Hematopoietic multipotent progenitor cell treated with erythropoietin and hydrocortisone succinate and interleukin-3 and kit ligand, for 6 days (in vitro differentiated cells): ENCODE measurements around the gene CCDC33.

Source experiments
- DNase-seq: peaks from one replicate; pipeline ENCODE4 v3.0.0-alpha.2; 2015

Gene CCDC33

DNA sequence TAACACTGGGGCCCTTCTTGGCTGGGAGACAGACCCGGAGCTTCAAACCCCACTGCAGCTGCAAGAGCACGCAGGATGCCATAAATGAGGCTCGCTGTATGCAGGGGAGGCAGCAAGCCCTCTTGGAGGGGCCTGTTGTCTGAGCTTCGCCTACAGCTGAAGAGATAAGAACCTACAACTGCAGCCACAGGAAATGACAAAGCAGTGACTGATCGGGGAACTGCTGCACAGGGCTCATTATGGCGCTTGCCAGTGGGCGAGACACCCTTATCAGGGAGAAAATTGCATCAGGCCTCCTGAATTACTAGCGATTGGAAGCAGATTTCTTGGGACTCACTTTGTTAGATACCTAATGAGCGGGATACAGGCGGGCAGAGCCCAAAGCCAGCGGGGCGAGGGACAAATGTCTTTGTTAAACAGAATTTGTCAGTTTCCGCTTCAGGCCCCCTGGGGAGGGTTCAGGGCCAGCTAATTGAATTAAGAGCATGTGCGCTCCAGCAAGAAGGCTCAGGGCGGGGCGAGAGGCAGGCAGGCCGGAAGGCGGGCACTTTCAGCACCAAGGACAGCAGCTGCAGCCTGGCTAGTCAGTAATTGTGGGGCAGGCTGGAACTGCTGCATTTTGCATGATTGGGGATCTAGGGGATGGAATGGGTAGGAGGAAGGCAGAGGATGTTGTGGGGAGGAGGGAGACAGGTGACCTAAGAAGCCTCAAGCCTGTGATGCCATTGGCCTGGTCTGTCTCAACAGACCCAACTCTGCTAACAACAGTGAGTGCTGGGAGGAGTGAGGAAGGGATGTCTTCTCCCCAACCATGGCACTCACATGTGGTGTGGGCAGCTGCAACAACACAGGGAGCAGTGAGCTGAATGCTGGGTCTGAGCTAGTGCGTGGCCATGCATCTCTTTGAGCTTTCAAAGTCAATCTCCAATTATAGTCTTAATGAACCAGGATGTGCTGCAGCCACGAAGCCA, 55.3 kb downstream of the CCDC33 start:
- DNase-seq, result peak; percentile 96

DNA sequence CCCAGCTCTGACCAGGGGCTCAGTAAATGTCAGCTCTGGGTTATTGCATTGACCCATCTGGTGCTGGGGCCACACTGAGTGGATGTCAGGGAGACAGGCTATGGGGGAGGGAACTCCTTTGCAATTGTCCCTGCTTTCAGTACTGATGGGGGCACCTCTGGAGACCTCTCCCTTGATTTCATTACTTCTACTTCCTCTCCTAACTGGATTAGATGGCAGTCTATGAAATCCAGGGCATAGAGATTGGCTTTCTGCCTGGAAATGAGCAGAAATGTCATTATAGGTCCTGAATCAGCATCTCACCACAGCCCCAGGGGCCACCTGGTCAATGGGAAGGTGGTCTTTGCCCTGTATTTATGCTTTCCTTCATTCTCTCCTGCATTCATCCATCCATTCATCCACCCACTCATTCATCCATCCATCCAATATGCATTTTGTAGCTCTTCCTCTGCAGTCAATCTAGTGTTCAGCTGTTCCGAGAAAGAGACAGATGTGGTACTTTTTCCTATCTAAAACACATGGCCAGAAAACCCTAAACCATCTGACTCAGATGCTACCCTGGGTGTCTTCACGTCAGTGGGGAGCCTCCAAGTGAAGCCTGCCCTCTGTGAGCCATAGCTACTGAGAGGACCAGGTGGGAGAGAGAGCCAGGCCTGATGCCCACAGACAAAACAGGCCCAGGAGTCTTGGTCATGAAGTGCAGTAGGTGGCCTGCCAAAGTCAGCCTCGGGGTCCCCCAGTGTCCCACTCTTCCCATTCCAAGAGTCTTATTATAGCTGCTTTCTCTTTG, 57.1 kb downstream of the CCDC33 start:
- no peak for DNase-seq

DNA sequence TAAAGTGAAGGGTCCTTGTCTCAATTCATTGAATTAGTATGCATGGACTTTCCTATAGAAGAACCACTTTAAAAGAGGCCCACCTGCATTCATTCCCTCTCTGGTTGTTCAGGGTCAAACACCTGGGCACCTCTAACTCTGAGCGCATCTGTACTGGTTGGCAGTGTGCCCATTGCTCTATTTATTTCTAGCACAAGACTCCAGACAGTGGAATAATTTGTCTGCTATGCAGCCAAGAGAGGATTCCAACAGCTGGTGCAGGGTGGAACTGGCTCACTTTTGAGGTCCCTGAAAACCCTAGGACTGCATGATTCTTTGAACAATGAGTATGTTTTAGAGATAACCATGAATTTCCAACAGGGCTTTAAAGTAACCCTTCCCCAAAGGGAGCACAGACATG, 57.9 kb downstream of the CCDC33 start:
- no peak for DNase-seq

DNA sequence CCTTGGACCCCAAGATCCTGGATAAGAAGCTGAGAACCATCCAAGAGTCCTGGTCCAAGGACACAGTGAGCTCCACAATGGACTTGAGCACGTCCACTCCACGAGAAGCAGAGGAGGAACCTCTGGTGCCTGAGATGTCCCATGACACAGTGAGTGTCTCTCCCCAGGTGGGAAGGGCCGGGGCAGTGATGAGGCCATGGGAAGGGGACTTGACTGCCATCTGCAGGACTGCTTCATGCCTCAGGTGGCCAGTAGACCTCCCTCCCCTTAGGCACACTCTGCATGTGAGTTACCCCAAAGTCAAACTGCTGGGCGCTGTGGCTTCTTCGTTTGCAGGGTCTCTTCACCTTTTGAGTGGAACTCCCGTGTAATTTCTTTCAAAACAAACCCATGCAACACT, 59.7 kb downstream of the CCDC33 start:
- no peak for DNase-seq

DNA sequence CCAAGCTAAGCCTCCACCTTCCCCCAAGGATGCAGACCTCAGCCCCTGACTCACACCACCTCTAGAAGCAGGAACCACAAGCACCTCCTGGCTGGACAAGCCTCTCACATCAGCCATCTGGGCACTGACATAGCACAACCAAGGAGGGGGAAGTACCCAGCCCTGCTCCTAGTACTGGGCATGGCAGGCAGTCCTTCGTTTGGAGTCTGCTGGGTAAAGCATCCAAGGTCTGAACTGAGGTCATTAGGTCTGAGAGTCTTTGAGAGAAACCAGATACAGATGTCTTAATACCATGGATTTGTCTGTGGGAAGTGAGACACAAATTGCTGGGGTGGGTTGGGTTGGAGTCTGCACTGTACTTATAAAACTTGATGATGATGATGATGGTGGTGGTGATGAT, 61.8 kb downstream of the CCDC33 start:
- DNase-seq, result no peak

DNA sequence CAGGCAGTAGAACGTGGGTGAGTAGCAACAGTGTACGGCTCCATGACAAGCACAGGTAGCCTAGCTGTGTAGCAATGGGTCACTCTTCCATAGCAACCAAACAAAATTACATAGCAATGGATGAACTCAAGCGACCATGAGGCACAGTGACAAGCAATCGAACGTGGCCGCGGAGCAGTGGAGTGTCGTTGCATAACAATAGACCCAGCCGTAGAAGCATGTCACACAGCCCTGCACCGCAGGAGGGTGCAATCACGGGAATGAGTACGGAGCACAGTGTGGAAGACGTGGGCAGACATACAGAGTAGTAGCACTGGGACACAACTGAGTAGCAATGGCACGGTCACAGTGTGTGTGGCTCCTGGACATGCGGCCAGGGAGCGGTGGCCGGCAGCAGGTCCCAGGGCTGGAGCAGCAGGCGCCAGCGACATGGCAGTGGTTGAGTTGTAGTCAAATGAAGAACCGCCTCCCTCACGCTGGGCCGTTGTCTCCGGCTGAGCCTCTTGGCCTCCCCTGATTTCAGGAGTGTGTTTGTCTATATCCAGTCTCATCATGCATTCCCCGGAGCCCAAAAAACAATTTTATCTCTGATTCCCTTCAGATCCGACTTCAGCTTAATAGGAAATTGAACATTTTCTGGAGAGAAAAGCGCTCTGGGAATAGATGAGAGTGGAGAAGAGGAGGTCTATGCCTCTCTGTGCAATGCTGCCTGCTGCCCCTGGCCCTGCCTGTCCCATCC, 64.1 kb downstream of the CCDC33 start:
- DNase-seq, result no peak

DNA sequence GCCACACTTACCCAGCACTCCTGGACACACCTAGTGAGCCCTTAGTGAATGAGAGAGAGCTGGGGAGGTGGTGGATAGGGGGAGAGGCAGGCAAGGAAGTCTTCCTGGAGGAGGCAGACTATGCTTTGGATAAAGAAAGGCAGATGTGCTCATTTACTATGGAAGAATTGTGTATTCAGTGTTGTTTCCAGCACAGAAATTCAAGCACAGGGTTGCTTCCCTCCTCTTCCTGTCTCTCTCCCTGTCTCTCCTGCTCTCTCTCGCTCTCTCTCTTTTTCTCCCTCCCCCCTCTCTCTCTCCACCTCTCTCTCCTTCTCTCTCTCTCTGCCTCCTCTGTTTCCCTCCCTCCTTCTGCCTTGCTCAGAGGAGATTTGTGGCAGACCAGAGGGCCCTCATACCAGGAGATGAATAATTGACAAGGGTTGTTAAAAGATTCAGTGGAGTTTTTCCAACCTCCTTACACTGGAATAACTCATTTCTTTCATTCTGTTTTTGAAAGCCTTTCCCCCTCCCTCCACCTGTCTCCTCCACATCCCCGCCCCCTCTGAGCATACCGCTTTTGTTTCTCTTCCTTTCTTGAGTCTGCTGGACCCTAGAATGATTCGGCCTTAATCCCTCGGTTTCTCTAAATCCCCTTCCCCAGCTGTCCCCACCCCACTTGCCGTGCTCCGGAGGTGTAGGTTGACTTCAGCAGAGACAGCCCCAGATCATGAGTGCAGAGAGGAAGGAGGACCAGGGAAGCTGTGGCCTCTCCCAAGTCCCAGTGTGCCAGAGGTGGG, 65.6 kb downstream of the CCDC33 start:
- no peak for DNase-seq

DNA sequence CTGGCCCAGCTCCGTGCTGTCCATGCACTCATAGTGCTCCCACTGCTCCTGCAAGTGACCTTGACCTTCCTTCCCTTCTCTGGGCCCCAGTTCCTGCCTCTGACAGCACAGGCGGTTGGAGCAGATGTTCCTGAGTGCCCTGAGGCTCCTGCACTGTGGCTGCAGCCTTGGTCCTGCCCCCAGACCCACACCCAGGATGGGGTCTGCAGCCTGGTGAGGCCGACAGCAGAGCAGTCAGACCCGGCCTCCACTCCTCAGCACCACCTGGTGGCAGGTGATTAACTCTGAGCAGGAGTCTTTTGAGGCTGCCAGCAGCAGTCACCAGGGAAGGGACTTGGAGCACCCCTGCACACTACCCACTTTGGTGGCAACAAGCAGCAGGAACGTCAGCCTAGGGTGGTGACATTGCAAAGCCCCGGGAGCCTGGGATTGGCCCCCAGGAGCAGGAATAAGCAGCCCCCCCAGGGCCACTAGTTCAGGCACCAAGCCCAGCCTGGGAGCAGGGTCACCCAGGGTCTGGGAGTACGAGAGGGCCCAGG, 66.8 kb downstream of the CCDC33 start:
- DNase-seq, result peak; percentile 53

DNA sequence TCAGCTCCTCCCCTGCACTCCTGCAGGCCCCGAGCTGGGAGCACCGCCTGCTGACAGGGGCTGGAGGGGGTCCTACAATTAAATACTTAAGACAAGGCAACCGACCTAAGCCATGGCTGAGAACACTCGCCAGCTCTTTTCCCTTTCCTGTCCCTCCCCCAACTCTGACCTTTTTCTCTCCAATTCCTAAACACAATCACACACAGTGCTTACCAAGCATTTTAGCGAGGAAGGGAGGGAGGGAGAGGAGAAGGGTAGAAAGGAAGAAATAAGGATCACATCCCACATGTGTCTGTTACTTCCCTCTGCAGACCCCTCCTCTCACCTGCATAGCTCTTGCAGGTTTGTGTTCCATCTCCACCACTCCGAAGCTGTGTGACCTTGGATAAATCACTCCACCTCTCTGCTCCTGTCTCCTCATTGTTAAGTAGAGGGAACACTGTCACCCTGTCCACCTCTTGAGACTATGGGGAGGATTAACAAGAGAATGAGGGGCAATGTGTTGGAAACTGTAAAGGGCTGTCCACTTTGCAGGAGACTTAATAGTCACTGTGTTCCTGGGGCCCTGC, 67.7 kb downstream of the CCDC33 start:
- DNase-seq, result no peak

DNA sequence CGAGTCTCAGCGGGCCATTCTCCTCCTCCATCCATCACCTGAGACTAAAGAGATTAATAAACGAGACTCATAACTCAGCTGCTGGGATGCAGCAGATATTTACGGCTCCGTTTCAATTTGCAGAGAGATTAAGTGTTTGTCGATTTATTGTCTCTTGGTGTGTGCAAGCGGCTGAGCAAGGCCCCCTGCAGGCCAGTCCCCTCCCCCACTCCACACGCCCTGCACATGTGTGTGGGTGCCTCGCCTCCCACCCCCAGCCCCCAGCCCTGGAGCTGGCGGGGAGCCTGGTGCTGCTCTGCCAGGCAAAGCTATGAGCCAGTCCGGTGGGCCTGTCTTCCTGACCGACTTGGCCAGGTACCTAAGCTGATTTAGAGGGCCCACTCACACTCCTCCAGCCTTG, 68.3 kb downstream of the CCDC33 start:
- no peak for DNase-seq

DNA sequence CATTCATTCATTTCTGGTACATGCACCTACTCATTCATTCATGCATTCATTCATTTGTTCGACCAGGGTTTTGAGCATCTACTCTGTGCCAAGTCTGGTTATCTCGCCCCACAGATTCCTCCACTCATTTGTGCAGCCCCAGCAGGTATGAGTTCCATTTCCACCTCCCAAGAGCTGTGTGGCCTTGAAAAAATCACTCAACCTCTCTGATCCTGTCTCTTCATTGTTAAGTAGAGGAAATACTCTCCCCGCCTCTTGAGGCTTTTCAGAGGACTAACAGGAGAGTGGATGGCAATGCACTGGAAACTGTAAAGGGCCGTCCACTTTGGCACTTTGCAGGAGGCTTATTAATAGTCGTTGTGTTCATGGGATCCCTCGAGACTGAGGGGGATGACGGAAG, 69.6 kb downstream of the CCDC33 start:
- no peak for DNase-seq

DNA sequence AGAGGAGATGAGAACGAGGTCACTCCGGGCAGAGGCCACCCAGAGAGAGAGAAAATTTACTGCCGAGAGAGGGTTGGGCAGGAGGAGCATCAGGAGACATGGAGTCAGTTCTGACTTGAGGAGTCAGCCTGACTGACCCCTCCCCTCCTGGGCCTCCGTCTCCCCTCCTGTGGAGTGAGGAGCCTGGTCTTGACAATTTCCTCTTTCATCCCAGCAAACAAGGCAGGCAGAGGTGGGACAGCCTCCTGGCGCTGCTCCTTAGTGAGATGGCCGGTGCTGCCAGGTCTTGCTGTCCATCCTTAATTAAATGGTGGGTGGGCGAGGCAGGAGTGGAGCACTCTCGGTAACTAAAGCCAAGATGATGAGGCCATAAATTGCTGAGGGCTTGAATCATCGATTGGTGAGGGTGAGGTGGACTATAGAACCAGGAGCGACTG, 70.7 kb downstream of the CCDC33 start:
- DNase-seq, result no peak

DNA sequence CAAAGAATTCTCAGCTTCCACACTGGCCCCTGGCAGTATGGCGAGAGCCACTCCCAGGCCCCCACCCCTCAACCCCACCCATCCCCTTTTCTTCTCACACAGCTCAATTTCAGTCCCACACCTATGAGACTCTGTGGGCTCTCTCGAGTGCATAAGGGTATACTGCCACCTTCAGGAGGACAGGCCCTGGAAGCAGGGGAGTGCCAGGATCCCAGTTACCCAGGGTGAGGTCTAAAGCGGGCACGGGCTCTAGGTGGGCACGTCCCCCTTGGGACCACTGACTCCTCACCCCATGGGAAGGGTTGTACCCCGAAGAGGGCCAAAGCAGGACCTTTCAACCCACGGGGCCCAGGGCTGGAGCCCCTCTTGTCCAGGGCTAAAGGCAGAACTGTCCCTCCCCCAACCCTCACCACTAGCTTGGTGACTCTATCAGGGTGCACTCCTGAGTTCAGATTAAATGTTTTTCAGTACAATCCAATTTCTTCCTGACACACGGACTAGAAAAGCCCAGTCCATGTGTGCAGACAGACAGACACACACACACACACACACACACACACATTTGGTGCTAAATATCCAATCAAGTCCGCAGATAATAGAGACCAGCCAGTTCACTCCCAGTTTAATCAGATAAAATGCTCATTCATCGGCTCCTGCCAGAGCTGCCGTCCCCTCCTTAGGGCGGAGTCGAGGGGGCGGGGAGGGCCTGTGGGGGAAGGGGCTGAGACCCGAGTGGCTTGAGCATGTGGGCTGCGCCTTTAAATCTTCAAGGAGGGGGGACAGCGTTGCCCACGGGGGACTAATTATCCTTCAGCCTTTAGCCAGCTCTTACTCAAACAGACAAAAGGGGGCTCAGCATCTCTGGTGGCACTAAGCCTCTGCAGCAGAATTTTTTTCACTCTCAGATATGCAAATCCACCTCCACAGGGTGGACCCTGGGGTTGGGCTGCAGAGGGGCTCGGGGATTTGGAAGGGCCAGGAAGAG, 72.0 kb downstream of the CCDC33 start:
- DNase-seq, result peak; percentile 74

DNA sequence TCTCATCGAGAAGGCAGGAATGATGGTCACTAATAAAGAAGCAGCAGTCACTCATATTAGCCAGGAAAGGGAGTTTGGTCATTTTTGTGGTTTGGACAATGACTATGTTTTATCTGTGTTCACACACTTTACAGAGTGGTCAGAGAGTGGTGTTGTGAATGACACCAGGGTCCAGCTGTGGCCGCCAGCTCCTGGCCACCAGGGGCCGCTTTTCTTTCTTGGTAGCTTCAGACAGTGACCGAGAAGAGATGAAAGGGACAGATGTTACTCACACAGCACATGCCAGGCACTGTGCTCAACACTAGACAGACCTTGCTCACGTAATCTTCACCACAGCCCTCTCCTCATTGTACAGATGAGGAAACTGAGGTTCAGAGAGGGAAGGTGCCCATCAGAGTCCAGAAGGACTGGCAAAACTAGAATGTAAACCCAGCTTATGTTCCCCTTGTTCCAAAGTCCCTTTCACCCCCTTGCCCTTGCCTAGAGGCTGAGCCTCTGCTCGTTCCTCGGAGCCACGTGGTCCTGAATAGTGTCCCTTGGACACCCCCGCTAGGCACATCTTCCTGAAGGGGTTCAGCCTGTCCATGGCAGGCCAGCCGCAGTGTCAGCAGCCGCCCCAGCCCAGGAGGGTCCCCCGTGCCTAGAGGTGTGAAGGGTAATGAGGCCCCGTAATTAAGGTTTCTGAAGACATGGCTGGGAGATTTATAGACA, 75.8 kb downstream of the CCDC33 start:
- peak; percentile 27 for DNase-seq

DNA sequence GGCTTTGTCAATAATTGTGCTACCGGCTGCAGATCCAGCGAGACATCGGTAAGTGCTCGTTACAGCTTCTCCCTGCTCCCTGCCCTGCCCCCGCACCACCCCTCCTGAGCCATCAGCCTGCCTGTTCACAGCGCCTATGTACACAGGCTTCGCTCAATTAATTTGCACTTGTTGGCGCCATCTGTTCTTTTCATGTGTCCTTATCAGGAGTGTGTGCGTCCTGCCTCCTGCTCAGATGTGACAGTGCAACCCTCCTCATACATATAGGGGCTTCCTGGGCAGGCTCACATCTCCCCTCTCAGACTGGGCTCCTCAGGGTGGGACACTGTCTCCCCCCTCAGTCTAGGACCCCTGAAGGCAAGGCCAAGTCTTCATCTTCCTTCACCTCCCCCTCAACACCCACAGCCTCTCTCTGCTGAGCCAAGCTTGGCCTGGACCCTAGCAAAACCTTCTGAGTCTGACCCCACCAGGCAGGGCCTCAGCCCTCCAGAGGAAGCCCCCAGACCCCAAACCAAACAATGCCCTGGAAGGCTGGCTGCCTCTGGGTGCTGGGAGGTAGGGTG, 76.4 kb downstream of the CCDC33 start:
- DNase-seq, result no peak

DNA sequence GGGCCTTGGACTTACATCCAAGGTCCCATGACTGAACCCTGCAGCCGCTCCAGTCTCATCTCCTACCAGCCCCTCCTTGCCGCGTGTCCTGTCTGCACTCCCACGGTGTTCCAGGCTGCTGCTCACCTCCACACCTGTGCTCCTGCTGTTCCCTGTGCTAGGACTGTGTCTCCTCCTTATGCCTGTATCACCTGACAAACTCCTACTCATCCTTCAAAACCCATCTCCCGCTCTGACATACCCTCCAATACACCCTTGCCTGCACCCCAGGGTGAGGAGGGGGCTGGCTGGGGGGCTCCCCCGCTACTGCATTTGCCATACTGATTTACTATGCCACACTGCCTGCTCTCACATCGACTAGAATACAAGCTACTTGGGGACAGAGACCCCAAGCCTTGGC, 77.8 kb downstream of the CCDC33 start:
- no peak for DNase-seq

DNA sequence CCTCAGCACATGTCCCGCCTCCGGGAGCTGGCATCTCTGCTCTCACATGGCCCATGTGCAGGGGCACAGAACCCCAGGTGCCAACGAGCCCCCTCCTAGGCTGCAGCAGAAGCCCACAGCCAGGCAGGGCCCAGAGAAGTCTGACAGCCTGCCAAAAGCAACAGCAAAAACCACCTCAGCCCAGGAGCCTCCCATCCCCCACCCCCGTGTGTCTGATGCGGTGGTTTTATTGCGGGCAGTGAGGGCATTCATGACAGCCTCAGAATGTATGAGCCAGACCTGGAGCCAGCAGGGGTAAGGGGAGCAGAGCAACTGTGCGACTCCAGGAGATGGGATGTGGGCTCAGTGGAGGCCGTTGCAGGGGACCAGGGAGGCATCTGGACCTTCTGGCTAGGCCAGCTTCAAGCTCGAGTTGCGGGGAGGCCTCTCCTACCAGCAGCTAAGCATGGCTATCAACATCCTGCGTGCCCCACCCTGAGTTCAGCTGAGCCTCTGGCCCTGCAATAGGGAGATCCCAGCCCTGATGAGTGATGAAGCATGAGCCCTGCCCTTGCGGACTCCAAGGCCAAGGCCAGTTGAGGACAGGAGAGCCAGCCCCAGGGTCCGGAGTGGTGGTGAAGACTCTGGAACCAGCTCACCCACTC, 78.8 kb downstream of the CCDC33 start:
- DNase-seq, result peak; percentile 19

DNA sequence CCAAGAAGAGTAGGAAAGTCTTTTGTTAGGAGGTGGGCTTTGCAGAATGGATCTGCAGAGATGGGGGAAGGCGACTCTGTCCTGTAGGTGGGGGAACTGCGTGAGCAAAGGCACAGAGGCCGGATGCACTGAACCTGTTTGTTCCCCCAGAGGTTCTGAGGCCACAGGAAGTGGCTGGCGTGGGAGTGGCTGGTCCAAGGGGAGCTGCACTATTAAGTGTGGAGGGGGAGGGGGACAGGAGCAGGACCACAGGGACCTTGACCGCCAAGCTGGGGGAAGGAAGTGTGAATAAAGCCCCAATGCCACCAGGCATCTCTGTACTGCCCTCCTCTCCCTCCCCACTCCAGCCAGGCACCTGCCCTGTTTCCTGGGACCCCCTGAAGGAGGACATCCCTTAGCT, 79.5 kb downstream of the CCDC33 start:
- peak; percentile 52 for DNase-seq

DNA sequence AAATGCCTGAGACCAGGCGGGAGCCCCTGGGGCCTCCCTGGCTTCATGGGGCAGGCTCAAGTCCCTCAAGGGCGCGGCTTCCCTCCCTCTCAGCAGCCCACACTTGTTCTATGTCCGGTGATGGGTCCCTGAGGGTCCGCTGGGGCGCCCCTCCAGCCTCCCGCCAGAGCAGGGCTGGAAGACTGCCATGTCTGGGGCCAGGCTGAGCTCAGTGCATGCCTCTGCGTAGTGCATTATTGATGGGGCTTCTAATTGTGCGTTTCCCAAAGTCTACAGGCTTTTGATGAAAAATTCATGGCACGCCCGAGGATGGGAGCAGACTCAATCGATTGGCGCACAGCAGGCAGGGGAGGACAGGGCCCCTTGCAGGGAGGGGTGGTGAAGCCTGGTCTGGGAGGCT, 80.0 kb downstream of the CCDC33 start:
- DNase-seq, result no peak
